Measurements from ENCODE around the gene MYBPC1. TPM values are rescaled to one million over a fixed set of nuclear protein-coding genes. Genes with fewer than 3 reads are reported as not detected.

MYBPC1 gene
- total RNA-seq, 1 experiment from 2014 or later = not detected

- Histone ChIP-seq H2BK12ac (ENCODE audit: insufficient read length, low read depth, low read length) (no peak overlapping the region), H4K5ac (ENCODE audit: insufficient read length, low read depth, low read length) (no peak overlapping the region), H3K79me1 (ENCODE audit: insufficient read depth, low read depth, low read length, poor library complexity, severe bottlenecking) (no peaks in the 10 kb centered on the region), H3K56ac (ENCODE audit: insufficient read length, low read depth, low read length) (no peak overlapping the region), H2BK120ac (ENCODE audit: low read depth, low read length, poor library complexity, severe bottlenecking) (no peak overlapping the region), H4K20me1 (ENCODE audit: control insufficient read depth, insufficient read depth, insufficient read length) (no peaks in the 10 kb centered on the region), H3K4me1 (ENCODE audit: insufficient read depth, low read length) (no peaks in the 10 kb centered on the region), H3K4me2 (ENCODE audit: insufficient read depth, insufficient read length, low read length) (no peak overlapping the region), H4K91ac (ENCODE audit: insufficient read length, low read depth, low read length) (no peak overlapping the region), H3K23ac (ENCODE audit: insufficient read length, low read depth, low read length) (no peak overlapping the region), H3K9ac (ENCODE audit: extremely low read depth, insufficient read length, low read length) (no peak overlapping the region), H3K23me2 (ENCODE audit: insufficient read length, low read depth, low read length, poor library complexity, severe bottlenecking) (no peaks in the 10 kb centered on the region), H3K4ac (ENCODE audit: low read depth, low read length) (no peak overlapping the region), H3T11ph (ENCODE audit: low read length) (no peak overlapping the region), H2AK5ac (ENCODE audit: insufficient read length, low read length) (no peak overlapping the region), H3K27ac (ENCODE audit: insufficient read length, low read depth, low read length) (no peak overlapping the region), H2BK5ac (ENCODE audit: insufficient read length, low read length) (no peak overlapping the region), H3K14ac (ENCODE audit: insufficient read depth, low read length) (no peak overlapping the region), H2AFZ (ENCODE audit: low read length) (no peak overlapping the region), H2BK15ac (ENCODE audit: low read depth, low read length) (no peak overlapping the region), H2BK20ac (ENCODE audit: low read depth, low read length, poor library complexity, severe bottlenecking) (no peak overlapping the region), H3K27me3 (ENCODE audit: insufficient read depth, low read length) (no peaks in the 10 kb centered on the region), H3K18ac (ENCODE audit: insufficient read length, low read depth, low read length) (no peak overlapping the region), H3K9me3 (ENCODE audit: control insufficient read depth, low read depth, low read length) (no peaks in the 10 kb centered on the region), H3K79me2 (ENCODE audit: insufficient read depth, low read length) (no peaks in the 10 kb centered on the region), H4K8ac (replicated peaks; ENCODE audit: insufficient read length, low read depth, low read length) (no peak overlapping the region)
- Mint-ChIP-seq H3K27ac (no peak overlapping the region), H3K36me3 (ENCODE audit: insufficient read depth in 1 of 3, low read depth in 3 of 3) (no peaks in the 10 kb centered on the region), H3K9me3 (no peaks in the 10 kb centered on the region), H3K4me1 (0 out of 4 replicates have a peak, but pooled peaks cover 0 to 2% of the 10 kb centered on the region in 2 experiments), H3K4me3 (no peak overlapping the region), H3K27me3 (ENCODE audit: low read depth) (no peaks in the 10 kb centered on the region)
- no peak for DNase-seq
- no CpG with 5 or more reads among the region's 4 CpGs for WGBS (ENCODE audit: extremely low coverage, insufficient read length, low lambda C conversion rate)
- TF ChIP-seq CTCF (conservative IDR thresholded peaks at IDR 0.05) = no peak
Measured at GRCh38 chr12:101671833-101672232, 77.1 kb downstream of the MYBPC1 start.
